Panc1 (cell line): ENCODE measurements around the gene MNAT1. TPM values are rescaled to one million over a fixed set of nuclear protein-coding genes. Genes with fewer than 3 reads are reported as not detected.

ENCODE experiments used
- ATAC-seq: fragments of 200-7000 bp; cut with Tn5 transposase; 2 replicates; pipeline ENCODE4 v1.9.1; 2020; ENCODE audit warnings: mild to moderate bottlenecking, moderate library complexity
- BruUV-seq: library from RNA; stranded (reverse); fragments of 400-500 nt; replicated peaks from 2 replicates; lab custom pipeline; 2021; lab: Mats Ljungman, UMichigan
- CTCF ChIA-PET: fragments of 300-600 bp; sonication (Branson Sonifier 250); formaldehyde crosslinking; loops from one replicate; lab custom pipeline; 2022; ENCODE audit warnings: antibody characterized with exemption; lab: Charles Lee
- POLR2A ChIA-PET: fragments of 300-600 bp; sonication (Branson Sonifier 250); formaldehyde crosslinking; loops from one replicate; lab custom pipeline; 2022; ENCODE audit warnings: antibody characterized with exemption; lab: Charles Lee
- DNase-seq: peaks from one replicate; pipeline ENCODE4 v3.0.0-alpha.2; 2010; ENCODE audit warnings: low read depth, low spot score
- H3K27ac ChIP-seq: 2 replicates; pipeline ENCODE4 v1.5.1; 2011; ENCODE audit warnings: mild to moderate bottlenecking, low read length, inconsistent platforms
- H3K27me3 ChIP-seq: fragments of 200-500 bp; sonication (Bioruptor generic); 2 replicates; pipeline ENCODE4 v1.6.0; 2014; ENCODE audit warnings: low read length, inconsistent platforms; ENCODE audit not compliant: control insufficient read depth, insufficient read depth
- H3K36me3 ChIP-seq: fragments of 200-500 bp; sonication (Bioruptor generic); 2 replicates; pipeline ENCODE4 v1.5.1; 2014; ENCODE audit warnings: inconsistent platforms, mild to moderate bottlenecking, low read length, moderate library complexity; ENCODE audit not compliant: control insufficient read depth, insufficient read depth
- H3K4me1 ChIP-seq: 2 replicates; pipeline ENCODE4 v1.5.1; 2011; ENCODE audit warnings: inconsistent platforms, mild to moderate bottlenecking, low read length, moderate library complexity; ENCODE audit not compliant: control insufficient read depth, insufficient read depth
- H3K4me3 ChIP-seq, 2 experiments: 2 replicates each; pipeline ENCODE4 v1.5.1; 2011 to 2012; ENCODE audit warnings: low read depth in 2 of 2, low read length in 2 of 2, mild to moderate bottlenecking in 2 of 2, inconsistent platforms in 1 of 2, moderate library complexity in 1 of 2
- H3K9me3 ChIP-seq: fragments of 200-500 bp; sonication (Bioruptor generic); 2 replicates; pipeline ENCODE4 v1.5.1; 2014; ENCODE audit warnings: low read depth, mild to moderate bottlenecking, inconsistent platforms, low read length, moderate library complexity; ENCODE audit not compliant: control insufficient read depth, insufficient read depth
- POLR2AphosphoS5 ChIP-seq: IDR thresholded peaks from 2 replicates; pipeline ENCODE4 v1.6.1; 2012; ENCODE audit warnings: mild to moderate bottlenecking, low read depth, low read length, moderate library complexity
- SIN3A ChIP-seq: IDR thresholded peaks from 2 replicates; pipeline ENCODE4 v1.6.1; 2012; ENCODE audit warnings: low read depth, mild to moderate bottlenecking, low read length, moderate library complexity, borderline replicate concordance; ENCODE audit not compliant: insufficient read depth
- TCF7L2 ChIP-seq: IDR thresholded peaks from 2 replicates; pipeline ENCODE4 v1.6.1; 2011; ENCODE audit warnings: mild to moderate bottlenecking, low read depth, low read length, inconsistent platforms
- in situ Hi-C: cut with HindIII; loops from 2 replicates; pipeline ENCODE4 v1.10.0; 2016; ENCODE audit warnings: low sequenced_read_pairs, low pct_unique_long_range_greater_than_20kb
- intact Hi-C: fragments of 100-400 bp; cut with micrococcal nuclease; formaldehyde crosslinking; loops from one replicate; pipeline ENCODE4 v1.10.0; 2022; ENCODE audit not compliant: unreplicated experiment
- total RNA-seq: library from RNA; stranded (reverse); gene quantifications from one replicate; pipeline ENCODE4 v1.2.1, GENCODE V29; 2021; ENCODE audit not compliant: unreplicated experiment
- TF ChIP-seq, protein P1 (sequence below): fragments of 450-650 bp; IDR thresholded peaks from 2 replicates; pipeline ENCODE4 v1.5.1; 2017; ENCODE audit warnings: mild to moderate bottlenecking
- TF ChIP-seq, protein P2 (sequence below), 2 experiments: IDR thresholded peaks; 2 replicates each; pipeline ENCODE4 v1.6.1; 2011 to 2012; ENCODE audit warnings: low read depth in 2 of 2, control low read depth in 1 of 2, low read length in 1 of 2, mild to moderate bottlenecking in 1 of 2, moderate library complexity in 1 of 2; ENCODE audit not compliant: insufficient read depth in 1 of 2

The MNAT1 gene
- total RNA-seq, 1 experiment from 2014 or later: 29.4 TPM

DNA sequence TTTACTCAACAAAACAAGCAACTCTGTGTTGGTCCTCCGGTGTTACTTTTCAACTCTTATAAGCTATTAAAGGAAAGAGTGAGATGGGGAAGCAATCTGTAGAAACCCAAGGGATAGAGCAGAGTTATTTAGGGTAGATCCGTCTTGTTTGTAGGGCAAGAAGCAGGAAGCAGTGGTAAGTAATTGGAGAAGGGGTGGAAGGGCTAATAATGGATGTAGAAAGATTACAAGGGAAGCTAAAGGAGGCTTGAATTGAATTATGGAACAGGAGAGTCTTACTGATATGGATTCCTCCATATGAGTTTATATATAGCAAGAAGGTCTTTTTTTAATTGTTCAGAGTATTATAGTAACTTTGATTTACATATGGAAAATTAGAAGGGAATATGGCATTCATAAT, 72.7 kb downstream of the MNAT1 start:
- TF ChIP-seq, protein P1, sequence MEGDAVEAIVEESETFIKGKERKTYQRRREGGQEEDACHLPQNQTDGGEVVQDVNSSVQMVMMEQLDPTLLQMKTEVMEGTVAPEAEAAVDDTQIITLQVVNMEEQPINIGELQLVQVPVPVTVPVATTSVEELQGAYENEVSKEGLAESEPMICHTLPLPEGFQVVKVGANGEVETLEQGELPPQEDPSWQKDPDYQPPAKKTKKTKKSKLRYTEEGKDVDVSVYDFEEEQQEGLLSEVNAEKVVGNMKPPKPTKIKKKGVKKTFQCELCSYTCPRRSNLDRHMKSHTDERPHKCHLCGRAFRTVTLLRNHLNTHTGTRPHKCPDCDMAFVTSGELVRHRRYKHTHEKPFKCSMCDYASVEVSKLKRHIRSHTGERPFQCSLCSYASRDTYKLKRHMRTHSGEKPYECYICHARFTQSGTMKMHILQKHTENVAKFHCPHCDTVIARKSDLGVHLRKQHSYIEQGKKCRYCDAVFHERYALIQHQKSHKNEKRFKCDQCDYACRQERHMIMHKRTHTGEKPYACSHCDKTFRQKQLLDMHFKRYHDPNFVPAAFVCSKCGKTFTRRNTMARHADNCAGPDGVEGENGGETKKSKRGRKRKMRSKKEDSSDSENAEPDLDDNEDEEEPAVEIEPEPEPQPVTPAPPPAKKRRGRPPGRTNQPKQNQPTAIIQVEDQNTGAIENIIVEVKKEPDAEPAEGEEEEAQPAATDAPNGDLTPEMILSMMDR: no peak
- no peak for TF ChIP-seq TCF7L2
- DNase-seq: no peak
- no peaks in the 10 kb centered on the region for H3K9me3 ChIP-seq
- no peak overlapping the region for H3K27ac ChIP-seq
- ChIA-PET CTCF (no interaction called here), POLR2A (no interaction called here)
- BruUV-seq: no TSS peak
- in situ Hi-C loops: no loop called here
- no peak for ATAC-seq
- intact Hi-C loops: no loop called here
- H3K36me3 ChIP-seq: no peaks in the 10 kb centered on the region
- H3K4me1 ChIP-seq: no peaks in the 10 kb centered on the region
- no peaks in the 10 kb centered on the region for H3K27me3 ChIP-seq
- no peak overlapping the region for H3K4me3 ChIP-seq

DNA sequence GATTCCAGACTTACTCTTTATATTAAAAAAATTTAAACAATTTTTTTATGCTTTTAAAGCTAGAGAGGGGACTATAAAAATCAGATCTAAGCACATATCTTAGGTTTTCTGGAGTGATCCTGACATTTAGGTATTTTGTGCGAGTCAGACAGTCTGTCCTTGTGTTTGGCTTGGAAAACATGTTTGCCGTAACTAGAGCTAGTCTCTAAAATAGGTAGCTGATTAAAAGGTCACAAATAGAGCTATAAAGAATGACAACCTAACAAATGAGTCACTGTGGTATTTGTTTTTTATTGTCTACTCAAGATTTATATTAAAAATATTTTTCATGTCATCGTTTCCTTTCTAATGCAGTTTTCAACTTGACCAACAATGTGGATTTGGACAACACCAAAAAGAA, 73.4 kb downstream of the MNAT1 start:
- no peak for DNase-seq
- H3K27me3 ChIP-seq: no peaks in the 10 kb centered on the region
- no TSS peak for BruUV-seq
- H3K4me1 ChIP-seq: no peaks in the 10 kb centered on the region
- H3K9me3 ChIP-seq: no peaks in the 10 kb centered on the region
- H3K36me3 ChIP-seq: no peaks in the 10 kb centered on the region
- ATAC-seq: no peak
- no peak overlapping the region for H3K27ac ChIP-seq
- intact Hi-C loops: no loop called here
- TF ChIP-seq, protein P1: no peak
- TF ChIP-seq SIN3A: no peak
- no peak for TF ChIP-seq POLR2AphosphoS5
- TF ChIP-seq TCF7L2: no peak
- TF ChIP-seq, protein P2, sequence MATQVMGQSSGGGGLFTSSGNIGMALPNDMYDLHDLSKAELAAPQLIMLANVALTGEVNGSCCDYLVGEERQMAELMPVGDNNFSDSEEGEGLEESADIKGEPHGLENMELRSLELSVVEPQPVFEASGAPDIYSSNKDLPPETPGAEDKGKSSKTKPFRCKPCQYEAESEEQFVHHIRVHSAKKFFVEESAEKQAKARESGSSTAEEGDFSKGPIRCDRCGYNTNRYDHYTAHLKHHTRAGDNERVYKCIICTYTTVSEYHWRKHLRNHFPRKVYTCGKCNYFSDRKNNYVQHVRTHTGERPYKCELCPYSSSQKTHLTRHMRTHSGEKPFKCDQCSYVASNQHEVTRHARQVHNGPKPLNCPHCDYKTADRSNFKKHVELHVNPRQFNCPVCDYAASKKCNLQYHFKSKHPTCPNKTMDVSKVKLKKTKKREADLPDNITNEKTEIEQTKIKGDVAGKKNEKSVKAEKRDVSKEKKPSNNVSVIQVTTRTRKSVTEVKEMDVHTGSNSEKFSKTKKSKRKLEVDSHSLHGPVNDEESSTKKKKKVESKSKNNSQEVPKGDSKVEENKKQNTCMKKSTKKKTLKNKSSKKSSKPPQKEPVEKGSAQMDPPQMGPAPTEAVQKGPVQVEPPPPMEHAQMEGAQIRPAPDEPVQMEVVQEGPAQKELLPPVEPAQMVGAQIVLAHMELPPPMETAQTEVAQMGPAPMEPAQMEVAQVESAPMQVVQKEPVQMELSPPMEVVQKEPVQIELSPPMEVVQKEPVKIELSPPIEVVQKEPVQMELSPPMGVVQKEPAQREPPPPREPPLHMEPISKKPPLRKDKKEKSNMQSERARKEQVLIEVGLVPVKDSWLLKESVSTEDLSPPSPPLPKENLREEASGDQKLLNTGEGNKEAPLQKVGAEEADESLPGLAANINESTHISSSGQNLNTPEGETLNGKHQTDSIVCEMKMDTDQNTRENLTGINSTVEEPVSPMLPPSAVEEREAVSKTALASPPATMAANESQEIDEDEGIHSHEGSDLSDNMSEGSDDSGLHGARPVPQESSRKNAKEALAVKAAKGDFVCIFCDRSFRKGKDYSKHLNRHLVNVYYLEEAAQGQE (IDR thresholded peaks at IDR 0.05; ENCODE audit: insufficient read depth in 1 of 2, low read depth in 2 of 2, low read length in 1 of 2): no peak
- CTCF ChIA-PET: no interaction called here
- in situ Hi-C loops: no loop called here
- POLR2A ChIA-PET: no interaction called here
- no peak overlapping the region for H3K4me3 ChIP-seq

DNA sequence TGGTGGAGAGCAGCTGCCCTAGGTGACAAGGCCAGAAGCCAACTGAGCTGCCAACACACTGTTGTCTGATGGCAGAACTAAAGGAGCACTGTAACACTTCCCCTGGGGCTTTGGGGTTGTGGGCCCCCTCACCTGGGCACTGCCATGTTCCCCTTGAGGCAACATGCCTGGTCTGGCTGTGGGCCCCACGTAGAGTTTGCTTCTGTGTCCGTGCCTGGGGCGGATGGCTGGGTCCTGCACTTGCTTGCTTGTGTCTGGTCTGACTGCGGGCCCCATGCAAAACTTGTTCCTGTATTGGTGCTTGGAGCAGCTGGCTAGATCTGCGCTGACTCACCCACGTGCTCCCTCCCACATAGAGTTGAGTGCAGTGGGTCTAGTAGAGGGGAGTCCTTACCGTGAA, 78.4 kb downstream of the MNAT1 start:
- H3K4me3 ChIP-seq: no peak overlapping the region
- CTCF ChIA-PET: no interaction called here
- H3K9me3 ChIP-seq: no peaks in the 10 kb centered on the region
- no peaks in the 10 kb centered on the region for H3K36me3 ChIP-seq
- no peak overlapping the region for H3K27ac ChIP-seq
- DNase-seq (no peak), ATAC-seq (no peak)
- POLR2A ChIA-PET: no interaction called here
- no peaks in the 10 kb centered on the region for H3K4me1 ChIP-seq
- H3K27me3 ChIP-seq: no peaks in the 10 kb centered on the region
- TF ChIP-seq, protein P1: no peak
- no peak for TF ChIP-seq SIN3A
- TF ChIP-seq POLR2AphosphoS5: no peak
- TF ChIP-seq, protein P2 (IDR thresholded peaks at IDR 0.05; ENCODE audit: insufficient read depth in 1 of 2, low read depth in 2 of 2, low read length in 1 of 2): no peak
- no peak for TF ChIP-seq TCF7L2
- BruUV-seq: no TSS peak
- in situ Hi-C loops: no loop called here
- intact Hi-C loops: no loop called here
